Transverse colon (tissue), 4 donors: ENCODE measurements around the gene BAZ1A. TPM values are rescaled to one million over a fixed set of nuclear protein-coding genes. Genes with fewer than 3 reads are reported as not detected.

Experiments used
- DNase-seq: peaks from one replicate; pipeline ENCODE4 v3.0.0-alpha.2; 2019
- H3K27ac ChIP-seq, 4 donors: fragments of 200-600 bp; sonication (generic); 2 replicates each; pipeline ENCODE4 v1.5.1; 2016 to 2018; ENCODE audit warnings: inconsistent platforms in 4 of 4
- H3K27me3 ChIP-seq: fragments of 200-600 bp; sonication (generic); 2 replicates; pipeline ENCODE4 v1.5.1; 2017; ENCODE audit warnings: inconsistent platforms
- H3K36me3 ChIP-seq, 4 donors: fragments of 200-600 bp; sonication (generic); 2 replicates each; pipeline ENCODE4 v1.5.1; 2017 to 2019; ENCODE audit warnings: inconsistent platforms in 4 of 4
- H3K4me1 ChIP-seq, 4 donors: fragments of 200-600 bp; sonication (generic); 2 replicates each; pipeline ENCODE4 v1.5.1; 2017 to 2020; ENCODE audit warnings: inconsistent platforms in 4 of 4
- H3K4me3 ChIP-seq, 4 donors: fragments of 200-600 bp; sonication (generic); 1 replicate in 1 of 4; 2 replicates in 3 of 4; pipeline versions ENCODE4 v1.5.1 to v1.6.1; 2017 to 2019; ENCODE audit warnings: inconsistent platforms in 4 of 4
- H3K9me3 ChIP-seq, 2 donors: fragments of 200-600 bp; sonication (generic); 2 replicates each; pipeline ENCODE4 v1.5.1; 2017 to 2019; ENCODE audit warnings: inconsistent platforms in 2 of 2
- CTCF ChIP-seq, 5 experiments: fragments of 200-600 bp in 3 of 5; fragments of 450-650 bp in 2 of 5; sonication (generic) in 3 of 5; IDR thresholded peaks; 1 replicate in 2 of 5; 2 replicates in 3 of 5; pipeline ENCODE4 v1.5.1; 2016 to 2017; ENCODE audit warnings: antibody characterized with exemption in 5 of 5, inconsistent platforms in 3 of 5, mild to moderate bottlenecking in 2 of 5, moderate library complexity in 1 of 5
- EP300 ChIP-seq: sonication (generic); formaldehyde crosslinking; IDR thresholded peaks from one replicate; pipeline ENCODE4 v1.6.1; 2017; ENCODE audit warnings: antibody characterized with exemption, low read depth
- POLR2A ChIP-seq: fragments of 450-650 bp; IDR thresholded peaks from one replicate; pipeline ENCODE4 v1.6.1; 2016; ENCODE audit warnings: antibody characterized with exemption, mild to moderate bottlenecking, moderate library complexity
- POLR2AphosphoS5 ChIP-seq, 3 donors: sonication (generic); formaldehyde crosslinking; IDR thresholded peaks; one replicate each; pipeline ENCODE4 v1.6.1; 2016; ENCODE audit warnings: antibody characterized with exemption in 3 of 3
- WGBS, 2 donors: methylation state at CpG; one replicate each; pipeline ENCODE4 v1.1.5; 2018; ENCODE audit warnings: low coverage in 1 of 2; 5-methylcytosine and 5-hydroxymethylcytosine counted together
- in situ Hi-C, 4 donors: fragments of 200-750 bp; cut with MboI; loops; one replicate each; pipeline versions ENCODE4 v1.15.0 to v1.15.1; 2017; ENCODE audit warnings: low sequenced_read_pairs in 3 of 4, low pct_ligation_motif_present in 1 of 4, low pct_unique_long_range_greater_than_20kb in 1 of 4
- intact Hi-C: fragments of 100-400 bp; cut with DNase I; formaldehyde crosslinking; loops from one replicate; pipeline ENCODE4 v1.15.1; 2023; ENCODE audit warnings: low total_unique reads
- total RNA-seq, 4 donors: library from RNA; depleted of rRNA; stranded (reverse); fragments of >200 nt; gene quantifications; one replicate each; pipeline ENCODE4 v1.1.0, GENCODE V29; 2016

Gene BAZ1A
- total RNA-seq, 4 donors from 2014 or later, result 25.8 to 48.1 (median 41.0) TPM

- in situ Hi-C loops (no loop called here), intact Hi-C loops (no loop called here)
- H3K27me3 ChIP-seq, result no peaks in the 10 kb centered on the region
- H3K4me1 ChIP-seq, result no peaks in the 10 kb centered on the region
- H3K4me3 ChIP-seq, result no peak overlapping the region
- no peaks in the 10 kb centered on the region for H3K36me3 ChIP-seq
- no peaks in the 10 kb centered on the region for H3K9me3 ChIP-seq
- no peak for DNase-seq
- TF ChIP-seq POLR2AphosphoS5 (IDR thresholded peaks at IDR 0.05) (no peak), POLR2A (no peak), EP300 (no peak), CTCF (IDR thresholded peaks at IDR 0.05) (no peak)
- 48 to 66% methylated on average over 3 of the region's 3 CpGs for WGBS, 2 donors
- no peak overlapping the region for H3K27ac ChIP-seq
These were observed 141.9 kb downstream of the BAZ1A start for GRCh38 chr14:34733245-34733644.

- H3K27ac ChIP-seq, result no peak overlapping the region
- H3K4me3 ChIP-seq, result no peak overlapping the region
- H3K4me1 ChIP-seq, result no peaks in the 10 kb centered on the region
- TF ChIP-seq POLR2AphosphoS5 (IDR thresholded peaks at IDR 0.05), result no peak
- no peak for TF ChIP-seq EP300
- TF ChIP-seq POLR2A, result no peak
- TF ChIP-seq CTCF (IDR thresholded peaks at IDR 0.05), result no peak
- WGBS, 2 donors, result 43 to 69% methylated on average over 3 to 4 of the region's 4 CpGs
- no peaks in the 10 kb centered on the region for H3K36me3 ChIP-seq
- in situ Hi-C loops, result no loop called here
- H3K9me3 ChIP-seq, result no peaks in the 10 kb centered on the region
- no peak for DNase-seq
- intact Hi-C loops, result no loop called here
- H3K27me3 ChIP-seq, result no peaks in the 10 kb centered on the region
These were observed 142.4 kb downstream of the BAZ1A start for GRCh38 chr14:34732802-34733201.

GRCh38 chr14:34723867-34724266 is 151.3 kb downstream of the BAZ1A start:
- no peaks in the 10 kb centered on the region for H3K9me3 ChIP-seq
- H3K27me3 ChIP-seq, result no peaks in the 10 kb centered on the region
- TF ChIP-seq POLR2A, result no peak
- TF ChIP-seq CTCF (IDR thresholded peaks at IDR 0.05), result no peak
- TF ChIP-seq EP300, result no peak
- no peak for TF ChIP-seq POLR2AphosphoS5 (IDR thresholded peaks at IDR 0.05)
- H3K4me3 ChIP-seq, result no peak overlapping the region
- intact Hi-C loops, result loop anchor here (5.0 kb wide), 1 partner anchor 52 kb away; no protein-coding TSS in a partner anchor
- no peak overlapping the region for H3K27ac ChIP-seq
- in situ Hi-C loops, result loop anchor here in 3 of 4 donors (5.0 to 25.0 kb wide), 3 partner anchors 49 to 688 kb away; partner anchors contain the start of gene NFKBIA (in 1 of the 3)
- DNase-seq, result no peak
- no peaks in the 10 kb centered on the region for H3K36me3 ChIP-seq
- no peaks in the 10 kb centered on the region for H3K4me1 ChIP-seq
- WGBS, 2 donors, result 83 to 100% methylated on average over 1 to 3 of the region's 3 CpGs

GRCh38 chr14:34722723-34723545 is 152.2 kb downstream of the BAZ1A start:
- WGBS, 2 donors, result 5 to 10% methylated on average over 6 to 10 of the region's 10 CpGs
- intact Hi-C loops (loop anchor here (5.0 kb wide), 1 partner anchor 51 kb away; no protein-coding TSS in a partner anchor), in situ Hi-C loops (loop anchor here in 3 of 4 donors (5.0 to 25.0 kb wide), 3 partner anchors 48 to 689 kb away; partner anchors contain the start of gene NFKBIA (in 1 of the 3))
- Histone ChIP-seq H3K4me1 (no peaks in the 10 kb centered on the region), H3K27ac (no peak overlapping the region), H3K36me3 (no peaks in the 10 kb centered on the region), H3K27me3 (no peaks in the 10 kb centered on the region), H3K4me3 (no peak overlapping the region), H3K9me3 (no peaks in the 10 kb centered on the region)
- TF ChIP-seq POLR2A, result no peak
- TF ChIP-seq CTCF (IDR thresholded peaks at IDR 0.05), result peak; percentile 73 to 88 (median 76)
- peak; percentile 27 for DNase-seq
